Amniotic epithelial cell (primary cell): ENCODE measurements around the gene ST6GALNAC2.
"Not testable (repeated sequence)": the region's sequence is repeated elsewhere in the genome, so short reads cannot be mapped to it uniquely, and the experiment has no call there.

Experiments used
- DNase-seq: peaks from one replicate; pipeline ENCODE4 v3.0.0-alpha.2; 2010; ENCODE audit warnings: low read depth

ST6GALNAC2 gene

GRCh38 chr17:76539631-76540271 lies 45.9 kb downstream of the ST6GALNAC2 start, which contains the start of gene PRCD:
TSS of gene PRCD (plus strand) at chr17:76540044. CDS start at chr17:76540142, 98 bp downstream.
- DNase-seq = no peak

GRCh38 chr17:76538941-76539570 lies 46.6 kb downstream of the ST6GALNAC2 start:
- no peak for DNase-seq

GRCh38 chr17:76538281-76538931 lies 47.3 kb downstream of the ST6GALNAC2 start:
- no peak for DNase-seq

- no peak for DNase-seq
Observed at GRCh38 chr17:76537578-76538280, 47.9 kb downstream of the ST6GALNAC2 start, which contains the start of gene CYGB. TSS of gene CYGB (minus strand) at chr17:76537709. CDS start at chr17:76537542, 167 bp downstream.

DNA sequence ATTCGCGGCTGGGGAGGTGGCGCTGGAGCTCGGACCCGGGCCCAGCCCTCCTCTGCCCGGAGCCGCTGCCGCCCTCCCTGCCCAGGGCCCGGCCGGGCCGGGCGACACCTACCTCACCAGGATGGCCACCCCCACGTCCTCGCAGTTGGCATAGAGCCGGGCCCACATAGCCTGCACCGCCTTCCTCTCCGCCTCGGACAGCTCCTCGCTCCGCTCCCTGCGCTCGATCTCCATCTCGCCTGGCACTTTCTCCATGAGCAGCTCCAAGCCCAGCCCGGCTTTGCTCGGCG lies 48.4 kb downstream of the ST6GALNAC2 start:
- peak; percentile 50 for DNase-seq

DNA sequence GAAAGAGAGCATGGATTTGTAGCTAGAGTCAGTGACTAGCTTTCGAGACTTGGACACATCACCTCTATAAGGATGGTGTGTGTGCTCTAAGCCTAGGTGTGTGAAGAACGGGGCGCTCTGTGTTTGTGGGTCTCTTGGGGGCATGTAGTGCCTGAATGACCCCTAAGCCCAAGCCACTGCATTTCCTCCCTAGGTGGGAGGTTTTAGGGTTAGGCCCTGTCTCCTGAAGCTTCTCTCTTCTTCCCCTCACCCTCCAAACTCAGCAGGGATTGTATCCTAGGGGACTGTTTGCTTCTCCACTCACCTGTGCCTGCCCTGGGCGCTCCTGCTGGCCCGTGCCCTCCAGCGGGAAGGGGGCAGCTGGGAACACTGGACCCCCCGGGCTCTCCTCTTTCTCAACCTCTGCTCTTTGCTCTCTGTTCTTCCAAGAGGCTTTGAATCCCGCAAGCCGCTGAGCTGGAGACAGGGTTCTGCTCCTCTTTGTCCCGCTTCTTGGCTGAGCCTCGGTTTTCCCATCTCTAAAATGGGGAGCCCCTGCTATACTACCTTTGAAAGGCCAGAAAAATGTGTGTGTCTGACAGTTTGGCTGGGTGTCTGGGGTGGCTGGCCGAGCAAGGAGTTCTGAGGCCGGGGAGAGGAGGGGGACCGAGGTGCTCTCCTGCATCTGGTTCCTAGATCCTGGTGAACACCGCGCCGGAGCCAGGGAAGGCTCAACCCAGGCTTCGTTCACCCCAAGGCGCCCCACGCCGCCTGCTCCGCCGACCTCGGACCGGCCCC lies 49.0 kb downstream of the ST6GALNAC2 start:
- DNase-seq = no peak

DNA sequence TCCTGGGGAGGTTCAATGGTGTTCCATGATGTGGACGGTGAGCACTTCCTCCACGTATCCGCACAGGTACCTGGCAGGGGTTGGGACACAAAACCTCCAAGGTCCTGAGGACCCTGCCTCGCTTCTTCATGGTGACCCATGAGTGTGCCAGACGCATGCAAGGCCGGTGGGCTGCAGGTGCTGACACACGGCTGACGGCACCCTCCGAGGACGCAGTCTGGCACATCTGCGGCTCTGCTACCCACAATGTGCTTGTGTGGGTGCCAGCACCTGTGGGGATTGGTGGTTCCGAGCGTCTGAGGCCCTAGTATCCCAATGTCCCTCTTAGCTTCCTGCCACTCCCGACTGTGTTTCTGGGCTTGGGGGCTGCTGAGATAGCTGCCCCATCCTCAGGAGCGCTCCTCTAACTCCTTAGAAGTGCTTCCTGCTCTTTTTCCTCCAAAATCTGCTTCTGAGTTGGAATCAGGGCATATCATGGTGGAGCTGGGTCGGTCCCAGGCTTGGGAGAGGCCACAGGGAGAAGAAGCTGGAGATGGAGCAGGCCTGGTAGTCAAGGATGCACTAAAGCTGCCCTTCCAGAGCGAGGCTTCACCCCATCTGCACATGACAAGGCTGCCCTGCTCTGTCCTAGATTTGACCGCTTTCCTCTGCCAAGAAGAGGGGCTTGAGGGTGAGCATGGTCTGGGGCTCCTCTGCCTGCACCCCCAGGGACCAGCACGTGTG lies 49.7 kb downstream of the ST6GALNAC2 start:
- no peak for DNase-seq

- no peak for DNase-seq
Observed at GRCh38 chr17:76534831-76535732, 50.6 kb downstream of the ST6GALNAC2 start.

- not testable (repeated sequence) for DNase-seq
Observed at GRCh38 chr17:76533640-76534359, 51.9 kb downstream of the ST6GALNAC2 start.

DNA sequence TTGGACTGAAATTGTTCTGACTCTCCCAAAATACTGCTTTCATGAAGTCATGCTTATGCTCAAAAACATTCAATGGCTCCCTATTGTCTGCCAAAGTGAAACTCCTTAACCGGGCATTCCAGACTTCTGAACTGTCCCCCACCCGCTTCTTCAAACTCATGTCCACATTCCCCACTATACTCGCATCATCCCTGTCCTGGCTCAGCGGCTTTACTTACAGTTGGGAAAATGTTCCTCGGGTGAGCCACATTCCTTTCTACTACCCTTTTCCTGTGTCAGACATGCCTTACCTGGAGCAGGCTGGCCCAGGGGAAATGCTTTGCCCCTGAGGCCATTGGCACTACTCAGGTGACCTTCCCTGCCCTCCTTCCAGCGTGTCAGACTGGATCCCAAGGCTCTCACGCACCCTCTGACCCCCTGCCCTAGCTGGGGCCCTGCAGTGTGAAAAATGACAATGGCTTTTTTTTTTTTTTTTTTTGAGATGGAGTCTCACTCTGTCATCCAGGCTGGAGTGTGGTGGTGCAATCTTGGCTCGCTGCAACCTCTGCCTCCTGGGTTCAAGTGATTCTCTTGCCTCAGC lies 53.5 kb downstream of the ST6GALNAC2 start:
- DNase-seq = no peak

- DNase-seq = no peak
Observed at GRCh38 chr17:76531486-76532038, 54.1 kb downstream of the ST6GALNAC2 start.

DNA sequence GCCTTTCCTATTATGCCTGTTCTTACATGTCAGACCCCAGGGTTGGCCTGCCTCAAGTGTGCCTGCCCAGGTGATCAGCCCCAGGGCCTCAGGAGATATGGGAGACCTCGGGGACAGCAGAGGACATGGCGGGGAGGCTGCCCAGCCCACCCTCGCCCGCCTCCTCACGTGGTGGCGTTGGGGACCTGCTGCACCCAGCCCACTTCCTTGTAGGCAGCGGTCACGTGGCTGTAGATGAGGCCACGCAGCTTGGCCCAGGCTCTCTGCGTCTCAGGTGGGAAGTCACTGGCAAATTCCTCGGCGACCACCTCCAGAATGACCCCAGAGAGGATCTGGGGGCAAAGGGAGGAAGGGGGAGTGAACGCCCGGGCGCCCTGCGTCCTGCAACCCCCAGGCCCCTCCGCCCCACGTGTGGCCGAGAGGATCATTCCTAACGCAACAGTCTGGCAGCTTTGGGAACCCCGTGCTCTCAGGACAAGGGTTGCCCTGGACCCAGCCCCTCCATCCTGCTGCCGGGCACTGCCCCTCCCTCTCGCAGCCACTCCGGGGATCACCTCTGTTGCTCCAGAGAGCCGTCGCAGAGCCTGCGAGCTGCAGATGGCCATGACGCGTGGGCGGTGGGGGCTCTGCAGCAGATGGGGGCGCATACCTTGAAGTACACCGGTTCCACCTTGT lies 54.7 kb downstream of the ST6GALNAC2 start:
- no peak for DNase-seq

GRCh38 chr17:76530095-76530723 lies 55.5 kb downstream of the ST6GALNAC2 start:
- DNase-seq = peak; percentile 61

DNA sequence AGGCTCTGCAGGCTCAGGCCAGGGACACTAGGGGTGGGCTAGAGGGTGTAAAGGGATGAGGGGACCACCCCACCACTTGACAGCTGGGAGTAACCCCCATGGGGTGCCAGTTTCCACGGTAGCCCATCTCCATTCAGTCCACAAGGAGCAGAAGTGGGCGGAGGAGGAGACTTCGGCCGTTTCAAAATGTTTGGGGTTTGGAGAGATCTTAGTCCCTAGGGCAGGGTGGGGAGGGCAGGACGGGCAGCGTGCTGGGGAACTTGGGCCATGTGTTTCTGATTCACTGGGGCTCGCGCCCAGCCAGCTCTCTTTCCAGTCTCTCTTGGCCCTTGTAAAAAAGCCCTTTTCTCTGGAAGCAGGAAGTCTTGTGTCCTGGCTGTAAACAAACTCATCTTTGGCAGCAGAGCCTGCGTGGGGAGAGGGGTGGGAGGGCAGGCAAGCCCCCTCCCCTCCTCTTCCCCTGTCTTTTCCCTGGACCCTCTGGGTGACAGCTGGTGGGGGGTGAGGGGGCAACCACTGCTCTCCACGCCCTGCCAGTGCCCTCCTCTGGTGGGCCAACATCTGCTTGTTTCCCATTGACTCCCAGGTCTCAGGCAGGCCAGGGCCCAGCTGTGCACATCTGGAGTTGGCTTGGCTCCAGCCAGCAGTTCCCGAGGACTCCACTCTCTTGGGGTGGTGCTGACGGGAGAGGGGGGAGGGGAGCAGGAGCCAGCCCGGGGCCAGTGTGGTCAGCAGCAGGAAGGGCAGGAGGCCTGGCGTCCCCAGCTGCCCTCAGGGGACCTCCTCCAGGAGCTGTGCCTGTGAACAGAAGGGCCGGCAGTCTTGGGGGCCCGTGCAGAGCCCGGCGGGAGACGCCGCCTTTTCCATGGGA lies 56.2 kb downstream of the ST6GALNAC2 start:
- DNase-seq = peak; percentile 79

GRCh38 chr17:76528528-76529223 lies 57.0 kb downstream of the ST6GALNAC2 start:
- peak; percentile 24 for DNase-seq

GRCh38 chr17:76528156-76528527 lies 57.5 kb downstream of the ST6GALNAC2 start:
- no peak for DNase-seq
